Measurements from ENCODE around the gene CA14. TPM values are rescaled to one million over a fixed set of nuclear protein-coding genes. Genes with fewer than 3 reads are reported as not detected.
A peak's percentile ranks its signal among the peaks of the same experiment; 100 is the strongest.
"Not testable (repeated sequence)": the region's sequence is repeated elsewhere in the genome, so short reads cannot be mapped to it uniquely, and the experiment has no call there.

CA14 gene
- 1 to 10 TPM; 5.7 to 8.7 TPM for total RNA-seq
- long read RNA-seq, partial matches to known transcripts = 0 of 4 reads
- long read RNA-seq, other reads (novel, unspliced or antisense) = 4 of 4 reads

GRCh38 chr1:150257624-150258585, at the start of gene CA14:
TSS of gene CA14 (plus strand) at chr1:150257774. CDS start at chr1:150258129, 355 bp downstream.
- intact Hi-C loops (cut with DNase I) = no loop called here
- DNase-seq (no peak), ATAC-seq (peak in 1 of 2 donors; percentile 49)

- ATAC-seq; DNase-seq; intact Hi-C loops (cut with DNase I): not testable (repeated sequence)
Observed at GRCh38 chr1:150208460-150208859, 49.1 kb upstream of the CA14 start.

- intact Hi-C loops (cut with DNase I) = no loop called here
- DNase-seq = no peak
- no peak for ATAC-seq
Observed at GRCh38 chr1:150210091-150210490, 47.5 kb upstream of the CA14 start.

GRCh38 chr1:150210706-150211105, 46.9 kb upstream of the CA14 start:
- intact Hi-C loops (cut with DNase I) = no loop called here
- DNase-seq (no peak), ATAC-seq (no peak)

- DNase-seq (no peak), ATAC-seq (no peak)
- intact Hi-C loops (cut with DNase I) = no loop called here
Observed at GRCh38 chr1:150212070-150212469, 45.5 kb upstream of the CA14 start.

GRCh38 chr1:150213170-150214098, 44.1 kb upstream of the CA14 start:
- intact Hi-C loops (cut with DNase I) = no loop called here
- DNase-seq (peak; percentile 97), ATAC-seq (peak; percentile 100)

GRCh38 chr1:150214099-150214756, 43.3 kb upstream of the CA14 start:
- ATAC-seq = peak; percentile 2 to 6
- intact Hi-C loops (cut with DNase I); DNase-seq: not testable (repeated sequence)

GRCh38 chr1:150215855-150216254, 41.7 kb upstream of the CA14 start:
- DNase-seq; intact Hi-C loops (cut with DNase I); ATAC-seq: not testable (repeated sequence)

- intact Hi-C loops (cut with DNase I) = no loop called here
- DNase-seq (no peak), ATAC-seq (no peak)
Observed at GRCh38 chr1:150221552-150221951, 36.0 kb upstream of the CA14 start.

- intact Hi-C loops (cut with DNase I) = no loop called here
- ATAC-seq (no peak), DNase-seq (no peak)
Observed at GRCh38 chr1:150224983-150225382, 32.6 kb upstream of the CA14 start.

- no peak for DNase-seq
- ATAC-seq = no peak
Observed at GRCh38 chr1:150225546-150225945, 32.0 kb upstream of the CA14 start.

GRCh38 chr1:150226486-150226885, 31.1 kb upstream of the CA14 start:
- DNase-seq (no peak), ATAC-seq (no peak)
- intact Hi-C loops (cut with DNase I) = no loop called here

More at GRCh38 chr1:150225546-150225945, 32.0 kb upstream of the CA14 start:
- intact Hi-C loops (cut with DNase I) = no loop called here

- no peak for DNase-seq
- intact Hi-C loops (cut with DNase I) = no loop called here
- ATAC-seq = no peak
Observed at GRCh38 chr1:150227228-150227627, 30.3 kb upstream of the CA14 start.

GRCh38 chr1:150228246-150228645, 29.3 kb upstream of the CA14 start:
- intact Hi-C loops (cut with DNase I); DNase-seq; ATAC-seq: not testable (repeated sequence)

GRCh38 chr1:150232921-150233320, 24.7 kb upstream of the CA14 start:
- intact Hi-C loops (cut with DNase I); DNase-seq; ATAC-seq: not testable (repeated sequence)

GRCh38 chr1:150233359-150234308, 23.9 kb upstream of the CA14 start:
- intact Hi-C loops (cut with DNase I) = no loop called here
- ATAC-seq (no peak), DNase-seq (no peak)

- intact Hi-C loops (cut with DNase I) = no loop called here
- DNase-seq (no peak), ATAC-seq (peak; percentile 0 to 5)
Observed at GRCh38 chr1:150234309-150234565, 23.3 kb upstream of the CA14 start.
